KBM-7 (cell line): ENCODE results near the gene TIGD6.
"Not testable (repeated sequence)": the region's sequence is repeated elsewhere in the genome, so short reads cannot be mapped to it uniquely, and the experiment has no call there.

ENCODE experiments used
- DNase-seq: peaks from one replicate; pipeline ENCODE4 v3.0.0-alpha.2; 2015
- in situ Hi-C: fragments of 300-500 bp; cut with MboI; formaldehyde crosslinking; loops from 2 replicates; pipeline ENCODE4 v1.14.3; 2020; ENCODE audit warnings: low sequenced_read_pairs, low pct_unique_long_range_greater_than_20kb, mixed read lengths

Gene TIGD6

GRCh38 chr5:150000256-150000989, at the start of gene TIGD6, which contains the start of gene HMGXB3:
TIGD6 (minus strand) TSS chr5:150000654; CDS start chr5:149996348, 4,306 bp downstream.
HMGXB3 (plus strand) TSS chr5:150000739; CDS start chr5:150004853, 4,114 bp downstream.
- peak; percentile 96 for DNase-seq
- in situ Hi-C loops = no loop called here

- in situ Hi-C loops = no loop called here
- DNase-seq = no peak
Observed at GRCh38 chr5:150046031-150046430, 45.6 kb upstream of the TIGD6 start.

GRCh38 chr5:150045549-150045948, 45.1 kb upstream of the TIGD6 start:
- in situ Hi-C loops = no loop called here

GRCh38 chr5:150044712-150045111, 44.3 kb upstream of the TIGD6 start:
- DNase-seq = no peak
- in situ Hi-C loops = no loop called here

More at GRCh38 chr5:150045549-150045948, 45.1 kb upstream of the TIGD6 start:
- DNase-seq = no peak

GRCh38 chr5:150044329-150044681, 43.9 kb upstream of the TIGD6 start:
- in situ Hi-C loops = no loop called here
- DNase-seq = no peak

GRCh38 chr5:150043657-150044328, 43.3 kb upstream of the TIGD6 start:
- in situ Hi-C loops = no loop called here
- DNase-seq = peak; percentile 82

GRCh38 chr5:150042459-150042858, 42.0 kb upstream of the TIGD6 start:
- in situ Hi-C loops = no loop called here
- no peak for DNase-seq

GRCh38 chr5:150038547-150038946, 38.1 kb upstream of the TIGD6 start:
- in situ Hi-C loops = no loop called here
- DNase-seq = no peak

- DNase-seq = no peak
- in situ Hi-C loops = no loop called here
Observed at GRCh38 chr5:150036513-150036912, 36.1 kb upstream of the TIGD6 start.

GRCh38 chr5:150035139-150035895, 34.9 kb upstream of the TIGD6 start:
- in situ Hi-C loops = no loop called here

GRCh38 chr5:150034662-150035061, 34.2 kb upstream of the TIGD6 start:
- no peak for DNase-seq
- in situ Hi-C loops = no loop called here

More at GRCh38 chr5:150035139-150035895, 34.9 kb upstream of the TIGD6 start:
- peak; percentile 62 for DNase-seq

- in situ Hi-C loops = no loop called here
- no peak for DNase-seq
Observed at GRCh38 chr5:150033334-150033733, 32.9 kb upstream of the TIGD6 start.

- DNase-seq, in situ Hi-C loops: not testable (repeated sequence)
Observed at GRCh38 chr5:150028047-150028446, 27.6 kb upstream of the TIGD6 start.

- in situ Hi-C loops = no loop called here
- DNase-seq = no peak
Observed at GRCh38 chr5:150026682-150027172, 26.3 kb upstream of the TIGD6 start.

GRCh38 chr5:150024346-150024984, 24.0 kb upstream of the TIGD6 start:
- in situ Hi-C loops = no loop called here
- peak; percentile 50 for DNase-seq

- in situ Hi-C loops = no loop called here
- no peak for DNase-seq
Observed at GRCh38 chr5:150023136-150023535, 22.7 kb upstream of the TIGD6 start.

- DNase-seq = no peak
- in situ Hi-C loops = no loop called here
Observed at GRCh38 chr5:150022681-150023080, 22.2 kb upstream of the TIGD6 start.

- in situ Hi-C loops = no loop called here
- DNase-seq = no peak
Observed at GRCh38 chr5:150022158-150022531, 21.7 kb upstream of the TIGD6 start.

GRCh38 chr5:150021491-150022157, 21.2 kb upstream of the TIGD6 start:
- no peak for DNase-seq
- in situ Hi-C loops = no loop called here
